Glomerular visceral epithelial cell (primary cell): ENCODE measurements around the gene ENOPH1.
A peak's percentile ranks its signal among the peaks of the same experiment; 100 is the strongest.
"Not testable (repeated sequence)": the region's sequence is repeated elsewhere in the genome, so short reads cannot be mapped to it uniquely, and the experiment has no call there.

ENCODE experiments used
- DNase-seq: peaks from one replicate; pipeline ENCODE4 v3.0.0-alpha.2; 2016; ENCODE audit errors: extremely low spot score

The ENOPH1 gene

DNA sequence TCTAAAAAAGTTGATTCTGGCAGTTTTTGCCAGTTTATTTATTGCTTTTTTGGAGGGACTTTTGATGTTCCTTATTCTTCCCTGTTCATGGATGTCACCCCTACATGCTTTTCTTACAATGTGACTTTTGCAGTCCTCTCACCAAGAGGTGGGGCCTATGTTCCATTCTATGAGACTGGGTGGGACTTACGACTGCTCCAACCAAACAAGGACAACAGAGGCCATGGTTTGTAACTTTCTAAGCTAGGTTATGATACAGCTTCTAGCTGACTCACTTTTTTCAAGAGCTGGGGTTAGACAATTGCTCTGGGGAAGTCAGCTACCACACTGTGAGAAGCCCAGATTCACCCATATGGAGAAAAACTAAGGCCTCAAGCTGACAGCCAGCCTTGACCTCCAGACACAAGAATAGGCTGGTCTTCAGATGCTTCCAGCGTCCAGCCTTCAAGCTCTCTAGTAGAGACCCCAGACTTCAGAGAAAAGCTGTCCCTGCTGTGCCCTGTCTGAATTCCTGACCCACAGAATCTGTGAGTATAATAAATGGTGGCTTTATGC is 39.5 kb downstream of the ENOPH1 start:
- DNase-seq, result peak; percentile 25

DNA sequence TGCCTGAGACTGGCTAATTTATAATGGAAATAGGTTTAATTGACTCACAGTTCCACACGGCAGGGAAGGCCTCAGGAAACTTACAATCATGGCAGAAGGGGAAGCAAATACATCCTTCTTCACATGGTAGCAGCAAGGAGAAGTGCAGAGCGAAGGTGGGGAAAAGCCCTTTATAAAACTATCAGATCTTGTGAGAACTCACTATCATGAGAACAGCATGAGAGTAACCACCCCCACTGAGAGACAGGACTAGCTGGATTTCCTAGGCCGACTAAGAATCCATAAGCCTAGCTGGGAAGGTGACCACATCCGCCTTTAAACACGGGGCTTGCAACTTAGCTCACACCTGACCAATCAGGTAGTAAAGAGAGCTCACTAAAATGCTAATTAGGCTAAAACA is 42.7 kb downstream of the ENOPH1 start:
- DNase-seq, result not testable (repeated sequence)

DNA sequence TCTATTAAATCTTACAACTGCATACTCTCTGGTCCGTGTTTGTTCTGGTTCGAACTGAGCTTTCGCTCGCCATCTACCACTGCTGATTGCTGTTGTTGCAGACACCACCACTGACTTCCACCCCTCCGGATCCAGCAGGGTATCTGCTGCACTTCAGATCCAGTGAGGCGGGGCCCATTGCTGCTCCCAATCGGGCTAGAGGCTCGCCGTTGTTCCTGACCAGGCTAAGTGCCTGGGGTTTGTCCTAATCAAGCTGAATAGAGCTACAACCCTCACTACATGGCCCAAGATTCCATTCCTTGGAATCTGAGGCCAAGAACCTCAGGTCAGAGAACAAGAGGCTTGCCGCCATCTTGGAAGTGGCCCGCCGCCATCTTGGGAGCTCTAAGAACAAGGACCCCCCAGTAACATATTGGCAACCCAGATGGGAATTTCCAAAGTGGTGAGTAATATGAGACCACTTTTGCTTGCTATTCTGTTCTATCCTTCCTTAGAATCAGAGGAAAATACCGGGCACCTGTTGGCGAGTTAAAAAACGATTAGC is 43.3 kb downstream of the ENOPH1 start:
- DNase-seq, result no peak

DNA sequence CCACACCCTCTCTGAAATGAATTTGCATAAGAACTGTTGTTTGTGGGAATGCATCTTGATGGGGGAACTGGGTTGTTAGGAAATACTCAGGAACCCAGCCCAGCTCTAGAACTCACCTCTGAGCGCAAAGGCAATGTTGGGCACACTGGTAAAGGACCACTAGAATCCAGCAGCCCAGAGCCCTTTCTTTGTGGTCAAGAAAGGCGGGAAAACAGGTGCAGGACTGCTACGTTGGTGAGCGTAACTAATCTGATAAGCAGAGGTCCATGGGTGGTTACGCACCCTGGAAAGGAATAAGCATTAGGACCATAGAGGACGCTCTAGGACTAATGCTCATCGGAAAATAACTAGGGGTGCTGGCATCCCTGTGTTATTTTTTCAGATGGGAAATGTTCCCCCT is 45.5 kb downstream of the ENOPH1 start:
- not testable (repeated sequence) for DNase-seq

DNA sequence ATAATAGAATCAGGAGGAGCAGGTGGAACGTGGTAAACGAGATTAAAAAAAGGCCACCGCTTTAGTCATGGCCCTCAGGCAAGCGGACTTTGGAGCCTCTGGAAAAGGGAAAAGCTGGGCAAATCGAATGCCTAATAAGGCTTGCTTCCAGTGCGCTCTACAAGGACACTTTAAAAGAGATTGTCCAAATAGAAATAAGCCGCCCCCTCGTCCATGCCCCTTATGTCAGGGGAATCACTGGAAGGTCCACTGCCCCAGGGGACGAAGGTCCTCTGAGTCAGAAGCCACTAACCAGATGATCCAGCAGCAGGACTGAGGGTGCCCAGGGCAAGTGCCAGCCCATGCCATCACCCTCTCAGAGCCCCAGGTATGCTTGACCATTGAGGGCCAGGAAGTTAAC is 47.1 kb downstream of the ENOPH1 start:
- DNase-seq, result not testable (repeated sequence)

DNA sequence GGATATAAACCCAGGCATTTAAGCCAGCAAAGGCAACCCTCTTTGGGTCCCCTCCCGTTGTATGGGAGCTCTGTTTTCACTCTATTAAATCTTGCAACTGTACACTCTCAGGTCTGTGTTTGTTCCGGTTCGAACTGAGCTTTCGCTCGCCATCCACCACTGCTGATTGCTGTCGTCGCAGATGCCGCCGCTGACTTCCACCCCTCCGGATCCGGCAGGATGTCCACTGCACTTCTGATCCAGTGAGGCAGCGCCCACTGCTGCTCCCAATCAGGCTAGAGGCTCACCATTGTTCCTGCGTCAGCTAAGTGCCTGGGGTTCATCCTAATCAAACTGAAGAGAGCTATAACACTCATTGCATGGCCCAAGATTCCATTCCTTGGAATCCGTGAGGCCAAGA is 49.2 kb downstream of the ENOPH1 start:
- DNase-seq, result no peak

DNA sequence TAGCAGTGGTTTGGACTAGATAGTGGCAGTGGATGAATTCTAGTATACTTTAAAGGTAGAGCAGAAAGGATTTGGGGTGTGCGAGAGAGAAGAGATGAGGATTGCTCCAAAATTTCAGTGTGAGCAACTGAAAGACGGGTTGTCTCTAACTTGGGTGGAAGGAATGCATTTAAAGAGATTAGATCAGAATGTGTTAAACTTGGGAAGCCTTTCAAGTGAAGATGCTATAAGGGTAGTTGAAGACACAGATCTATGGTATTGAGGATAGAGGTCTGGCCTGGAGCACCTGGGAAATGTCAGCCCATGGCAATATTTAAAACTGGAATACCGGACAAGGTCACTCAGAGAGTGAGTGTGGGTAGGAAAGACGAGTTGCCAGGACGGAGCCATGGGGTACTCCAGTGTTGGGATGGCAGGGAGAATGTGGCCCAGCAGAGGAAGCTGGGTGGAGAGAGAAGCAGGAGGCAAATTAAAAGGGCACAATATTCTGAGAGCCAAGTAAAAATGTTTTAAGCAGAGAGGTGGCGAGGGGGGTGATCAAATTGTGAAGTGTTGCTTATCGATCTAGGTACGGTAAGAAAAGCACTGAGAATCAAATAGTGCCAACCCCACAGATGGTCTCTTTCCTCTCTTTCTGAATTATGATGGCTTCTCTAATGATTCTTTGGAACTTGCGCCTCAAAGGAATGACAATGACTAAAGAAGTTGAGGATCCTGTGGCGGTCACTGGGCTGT is 50.5 kb downstream of the ENOPH1 start:
- no peak for DNase-seq

DNA sequence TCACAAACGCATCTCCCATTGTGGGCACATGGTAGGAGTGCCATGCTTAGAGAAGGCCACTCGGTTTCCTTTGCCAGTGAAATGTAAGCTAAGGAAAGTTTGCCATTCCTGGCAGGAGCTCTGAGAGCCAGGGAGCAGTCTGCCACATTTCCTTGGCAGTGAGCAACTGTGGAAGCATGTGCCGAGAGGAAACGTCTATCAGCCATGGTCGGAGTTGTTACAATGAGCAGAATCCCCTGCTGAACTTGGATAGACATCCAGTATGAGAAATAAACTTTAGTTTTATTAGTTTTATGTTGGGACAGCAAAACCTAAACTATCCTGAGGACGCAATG is 51.1 kb downstream of the ENOPH1 start:
- no peak for DNase-seq

DNA sequence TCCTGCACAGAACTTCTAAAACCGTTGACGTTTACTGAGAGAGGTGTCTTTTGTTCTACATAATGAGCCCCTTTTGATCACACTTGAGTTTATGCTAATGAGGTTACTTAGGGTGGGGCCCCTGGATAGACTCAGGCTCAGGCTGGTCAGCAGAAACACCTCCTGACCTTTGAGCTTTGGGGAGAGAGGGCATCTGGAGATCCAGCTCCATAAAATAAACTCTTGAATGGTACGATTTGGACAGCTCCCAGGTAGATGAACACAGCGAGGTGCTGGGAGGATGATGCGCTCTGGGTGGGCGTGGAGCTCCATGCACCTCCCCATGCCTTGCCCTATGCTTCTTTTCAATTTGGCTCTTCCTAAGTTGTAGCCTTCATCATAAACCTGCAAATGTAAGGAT is 52.0 kb downstream of the ENOPH1 start:
- no peak for DNase-seq

DNA sequence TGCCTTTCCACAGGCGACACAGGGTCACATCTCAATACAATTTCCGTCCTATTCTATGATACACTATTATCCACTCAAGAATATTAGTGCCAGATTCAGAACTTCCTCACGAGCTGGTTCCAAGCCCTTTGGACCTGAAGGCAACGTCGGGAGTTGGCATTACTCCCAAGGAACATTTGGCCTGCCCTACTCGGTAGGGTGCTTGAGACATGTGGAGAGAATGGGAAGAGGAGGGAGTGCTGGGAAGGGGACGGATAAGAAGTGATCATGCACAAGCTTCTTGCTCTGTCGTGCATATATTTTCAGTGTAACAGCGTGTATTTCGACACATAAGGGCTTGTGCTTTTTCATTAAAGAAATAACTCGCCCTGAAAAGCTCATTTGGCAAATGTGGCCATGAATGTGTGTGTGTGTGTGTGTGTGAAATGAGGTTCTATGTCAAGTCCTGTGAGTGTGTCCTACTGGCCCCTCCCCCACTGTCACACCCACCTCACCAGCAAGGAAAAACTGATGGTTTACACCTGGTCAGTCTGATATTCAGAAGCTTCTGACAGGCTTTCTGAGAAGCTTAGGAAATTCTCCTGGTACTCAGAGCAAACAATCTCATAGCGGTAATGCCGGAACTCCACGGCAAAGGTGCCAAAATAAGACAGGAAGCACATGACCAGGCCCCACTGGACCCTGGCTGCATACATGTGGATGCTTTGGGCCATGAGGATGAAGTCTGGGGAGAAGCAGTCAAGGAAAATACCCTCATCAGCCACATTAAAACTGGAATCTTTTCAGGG is 54.8 kb downstream of the ENOPH1 start:
- DNase-seq, result no peak

DNA sequence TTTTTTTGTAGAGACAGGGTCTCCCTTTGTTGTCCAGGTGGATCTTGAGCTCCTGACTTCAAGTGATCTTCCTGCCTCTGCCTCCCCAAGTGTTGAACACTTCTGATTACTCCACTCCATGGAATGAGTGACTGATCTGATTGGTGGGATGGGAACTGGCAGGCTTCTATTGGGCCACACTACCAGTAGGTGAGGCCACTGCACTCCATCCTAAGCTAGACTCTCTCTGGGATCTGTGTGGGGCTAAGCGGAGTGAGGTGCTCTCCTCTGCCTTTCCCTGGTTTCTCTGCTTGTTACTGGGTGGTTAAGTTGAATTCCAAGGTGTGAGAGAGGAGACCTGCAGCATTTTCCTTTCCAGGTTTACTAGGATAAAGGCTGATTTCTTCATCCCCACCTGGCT is 58.7 kb downstream of the ENOPH1 start:
- no peak for DNase-seq

DNA sequence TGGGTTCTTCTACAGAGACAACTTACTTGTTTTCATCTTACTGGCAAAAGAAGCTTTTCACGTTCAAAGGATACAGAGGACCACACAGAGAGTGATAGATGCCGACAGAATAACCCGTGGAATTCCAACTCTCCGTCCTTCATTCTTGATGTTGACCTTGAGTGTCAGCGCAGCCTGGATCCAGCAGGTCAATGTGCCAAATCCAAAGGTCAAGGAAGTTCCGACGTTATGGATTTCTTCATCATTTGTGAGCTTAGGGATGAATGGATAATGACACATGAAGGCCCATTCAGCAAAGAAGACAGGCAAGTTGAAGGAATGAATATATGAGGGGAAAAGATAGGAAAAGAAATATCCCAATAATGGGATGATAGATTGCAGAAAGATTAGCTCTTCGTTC is 59.6 kb downstream of the ENOPH1 start:
- no peak for DNase-seq

DNA sequence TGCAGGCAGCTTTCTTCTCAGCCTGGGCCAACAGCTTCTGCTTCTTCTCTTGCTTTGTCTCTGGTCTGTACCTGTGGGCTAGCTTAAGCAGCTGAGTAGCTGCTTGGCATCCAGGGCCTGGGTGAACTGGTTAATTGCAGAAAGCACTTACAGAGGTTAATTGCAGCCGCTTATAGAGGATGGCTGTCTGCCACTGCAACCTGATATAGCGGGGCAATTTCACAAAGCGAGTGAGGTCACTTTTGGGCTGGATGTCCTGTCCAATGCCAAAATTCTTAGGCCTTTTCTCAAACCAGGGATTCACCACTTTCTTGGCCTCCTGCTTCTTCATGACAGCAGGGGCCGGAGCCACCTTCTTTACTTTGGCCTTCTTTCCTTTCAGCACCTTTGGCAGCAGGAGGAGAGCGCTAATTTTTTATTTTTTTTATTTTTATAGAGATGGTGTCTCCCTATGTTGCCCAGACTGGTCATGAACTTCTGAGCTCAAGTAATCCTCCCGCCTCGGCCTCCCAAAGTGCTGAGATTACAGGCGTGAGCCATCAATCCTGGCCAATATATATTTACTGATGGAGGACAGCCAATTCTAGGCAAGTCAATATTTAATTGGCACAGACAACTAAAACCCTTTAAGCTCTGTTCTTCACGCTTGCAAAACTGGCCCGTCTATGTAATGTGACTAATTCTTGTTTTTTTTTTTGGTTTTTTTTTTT is 61.0 kb downstream of the ENOPH1 start:
- no peak for DNase-seq

DNA sequence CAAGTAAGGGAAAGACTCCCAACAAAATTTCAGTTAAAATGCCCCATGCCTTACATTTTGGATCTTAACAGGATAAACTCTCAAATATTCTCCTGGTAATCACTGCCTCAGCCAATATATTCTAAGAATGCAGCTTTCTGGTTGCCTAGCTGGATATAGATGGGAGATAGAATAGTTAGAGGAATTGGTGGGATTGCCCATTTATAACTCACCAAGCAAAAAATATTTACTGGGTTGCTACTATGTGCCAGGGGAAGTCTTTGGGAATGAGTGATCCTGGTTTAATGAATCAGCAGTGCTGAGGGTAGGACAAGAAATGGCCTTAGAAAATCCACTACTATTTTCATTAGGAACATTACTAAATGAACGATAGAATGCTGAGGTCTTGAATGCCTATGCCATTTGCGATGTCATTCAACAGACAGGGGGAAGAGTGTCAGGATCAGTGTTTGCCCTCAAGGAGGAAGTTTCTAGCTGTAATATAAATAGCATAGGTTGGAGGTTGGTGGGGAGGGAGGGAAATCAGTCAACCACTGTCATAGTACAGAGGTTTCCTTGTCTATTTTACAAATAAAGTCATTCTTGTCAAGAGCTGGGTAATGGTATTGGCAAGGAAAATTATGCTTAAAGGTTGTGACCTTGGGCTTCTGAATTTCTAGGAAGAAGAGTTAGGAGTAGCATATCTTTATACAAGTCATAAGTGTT is 63.5 kb downstream of the ENOPH1 start:
- no peak for DNase-seq

DNA sequence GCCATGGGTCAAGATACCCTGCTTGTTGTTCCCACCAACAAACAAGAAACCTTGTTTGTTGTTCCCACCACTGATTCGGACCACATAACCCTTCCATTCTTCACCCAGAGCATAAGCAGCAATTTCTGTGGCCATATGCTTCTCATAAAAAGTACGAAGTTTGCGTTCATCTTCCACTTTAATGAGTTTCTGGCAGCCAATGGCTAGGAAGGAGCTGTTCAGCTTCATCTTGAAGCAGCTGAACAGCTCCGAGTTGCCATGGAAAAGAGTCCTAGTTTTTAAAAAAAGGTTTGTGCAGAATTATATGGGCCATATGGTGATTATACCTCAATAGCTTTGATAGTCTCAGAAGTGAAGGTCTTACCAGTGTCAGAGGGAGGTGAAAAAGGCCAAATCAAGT is 65.3 kb downstream of the ENOPH1 start:
- DNase-seq, result no peak

DNA sequence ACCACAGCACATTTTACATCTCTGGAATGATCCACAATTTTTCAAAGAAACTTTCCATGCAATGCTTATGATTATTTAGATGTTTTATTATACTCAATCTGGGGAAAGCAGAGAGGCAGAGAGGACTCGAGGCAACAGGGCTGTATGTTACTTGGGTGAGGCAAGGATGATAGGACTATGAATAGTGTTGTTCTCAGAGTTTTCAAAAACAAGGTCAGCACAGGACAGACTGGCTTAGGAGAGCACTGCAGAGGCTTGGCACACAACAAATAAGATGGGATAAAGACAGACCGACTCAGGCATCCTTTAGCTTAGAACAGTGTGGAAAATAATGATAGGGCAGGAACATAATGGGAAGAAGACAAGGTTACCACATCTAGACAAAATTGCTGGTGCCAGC is 66.0 kb downstream of the ENOPH1 start:
- DNase-seq, result no peak

DNA sequence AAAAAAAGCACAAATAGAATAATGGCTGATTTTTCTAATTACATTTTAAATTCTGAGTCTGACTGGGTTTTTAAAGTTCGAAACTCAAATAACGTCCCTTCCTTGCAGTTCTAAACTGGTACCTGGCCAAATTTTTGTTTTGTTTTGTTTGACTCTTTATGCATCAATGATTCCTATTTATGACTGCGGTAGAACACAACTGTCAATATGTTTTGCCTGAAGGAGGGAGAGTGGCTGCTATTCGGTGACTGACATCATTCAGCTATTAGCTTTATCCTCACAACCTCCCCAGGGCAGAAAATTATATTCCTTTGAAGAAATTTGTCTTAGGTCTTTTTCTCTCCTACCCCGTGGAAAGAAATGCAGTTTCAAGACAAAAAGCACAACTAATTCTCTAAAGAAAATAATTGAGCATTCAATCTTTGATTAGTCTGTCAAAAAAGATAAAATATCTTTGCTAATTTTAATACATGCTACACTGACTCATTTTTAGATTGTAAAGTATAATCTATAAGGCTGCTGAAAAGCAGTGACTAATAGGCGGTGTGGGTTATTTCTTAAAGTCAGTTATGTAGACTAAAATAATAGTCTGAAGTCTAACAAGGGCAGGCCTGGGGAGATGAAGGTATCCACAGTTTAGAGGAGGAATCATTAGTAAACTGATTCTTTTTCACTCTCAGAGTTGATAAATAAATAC is 69.5 kb downstream of the ENOPH1 start:
- no peak for DNase-seq

DNA sequence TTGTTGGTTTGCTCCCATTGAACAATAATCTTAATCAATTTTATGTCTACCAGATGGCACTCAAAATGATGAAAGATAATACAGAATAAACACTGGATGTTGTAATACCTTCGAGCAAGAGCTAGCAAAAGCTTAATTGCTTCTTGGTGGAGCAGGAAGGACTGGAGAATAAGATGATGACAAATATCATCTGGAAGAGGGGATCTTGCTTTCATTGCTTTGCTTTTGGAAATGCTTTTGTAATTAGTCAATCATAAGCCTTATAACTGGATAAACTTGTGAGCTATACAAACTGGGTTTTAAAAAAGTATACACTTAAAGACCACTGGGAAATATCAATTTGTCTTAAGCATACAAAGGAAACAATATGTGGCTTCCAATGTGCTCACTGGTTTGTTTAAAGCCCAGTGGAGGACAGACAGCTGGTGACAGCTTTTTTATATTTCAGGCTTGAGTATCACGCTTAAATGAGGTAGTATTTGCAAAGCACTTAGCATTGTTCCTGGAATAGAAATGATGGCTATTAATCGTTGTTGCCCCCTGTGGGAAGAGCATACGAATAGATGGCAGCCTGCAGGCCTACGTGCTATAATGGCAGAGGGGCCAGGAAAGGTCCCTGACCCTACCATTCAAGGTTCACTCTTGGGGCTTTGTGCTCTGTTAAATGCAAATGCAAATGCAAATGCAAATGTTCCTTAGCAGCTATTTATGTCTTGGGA is 70.2 kb downstream of the ENOPH1 start:
- no peak for DNase-seq

DNA sequence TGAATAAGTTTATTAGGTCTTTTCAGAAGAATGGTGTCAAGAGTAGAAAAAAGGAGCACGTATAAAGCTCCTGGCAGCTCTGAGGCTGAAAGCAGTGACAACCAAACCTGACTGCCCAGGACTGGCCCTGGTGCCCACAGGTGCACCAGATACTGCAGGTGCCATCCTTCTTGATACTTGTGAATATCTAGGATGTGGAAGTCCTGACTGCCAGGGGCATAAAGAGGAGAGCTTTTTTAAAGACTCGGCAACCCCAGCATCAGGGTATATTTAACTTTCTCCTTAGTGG is 70.7 kb downstream of the ENOPH1 start:
- DNase-seq, result no peak

DNA sequence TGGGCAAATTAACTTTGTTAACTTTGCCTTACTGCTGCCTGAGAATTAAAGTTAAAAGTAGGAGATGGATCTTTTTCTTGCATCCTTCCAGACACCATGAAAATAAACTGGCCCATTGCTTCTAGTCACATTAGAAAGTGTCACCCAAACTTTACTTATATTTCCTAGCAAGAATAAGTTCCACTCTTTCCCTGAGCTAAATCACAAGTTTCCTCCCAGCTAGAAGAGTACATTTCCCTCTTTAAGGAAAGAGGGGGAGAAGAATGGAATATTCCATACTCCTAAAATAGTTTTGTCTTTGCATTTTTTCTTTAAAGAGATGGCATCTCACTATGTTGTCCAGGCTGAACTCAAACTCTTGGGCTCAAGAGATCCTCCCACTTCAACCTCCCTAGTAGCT is 77.6 kb downstream of the ENOPH1 start:
- no peak for DNase-seq
